Spleen (tissue), 7 donors: Measurements from ENCODE around the gene RIMS1.

ENCODE experiments used
- POLR2A ChIP-seq, 3 donors: fragments of 450-650 bp; IDR thresholded peaks; one replicate each; pipeline ENCODE4 v1.5.1; 2017; ENCODE audit warnings: antibody characterized with exemption in 3 of 3, mild to moderate bottlenecking in 1 of 3
- POLR2AphosphoS5 ChIP-seq, 3 donors: sonication (generic); formaldehyde crosslinking; IDR thresholded peaks; one replicate each; pipeline ENCODE4 v1.5.1; 2017; ENCODE audit warnings: antibody characterized with exemption in 3 of 3
- TF ChIP-seq, protein P1 (sequence below), 11 experiments: fragments of 200-600 bp in 7 of 11; fragments of 450-650 bp in 4 of 11; sonication (generic) in 4 of 11; IDR thresholded peaks in 8 of 11; conservative IDR thresholded peaks in 3 of 11; 1 replicate in 7 of 11; 2 replicates in 4 of 11; pipeline versions ENCODE4 v1.4.0 to v1.8.0; 2016 to 2021; ENCODE audit warnings: antibody characterized with exemption in 11 of 11, inconsistent platforms in 4 of 11, mild to moderate bottlenecking in 1 of 11
- donor health status: DM: no; HTN: no; CAD: no; lungs with moderate emphysema.
- donor health status: DM: no; HTN: no; CAD: no.
- donor health status: DM: no; HTN: no; CAD: no.

- TF ChIP-seq, protein P1, sequence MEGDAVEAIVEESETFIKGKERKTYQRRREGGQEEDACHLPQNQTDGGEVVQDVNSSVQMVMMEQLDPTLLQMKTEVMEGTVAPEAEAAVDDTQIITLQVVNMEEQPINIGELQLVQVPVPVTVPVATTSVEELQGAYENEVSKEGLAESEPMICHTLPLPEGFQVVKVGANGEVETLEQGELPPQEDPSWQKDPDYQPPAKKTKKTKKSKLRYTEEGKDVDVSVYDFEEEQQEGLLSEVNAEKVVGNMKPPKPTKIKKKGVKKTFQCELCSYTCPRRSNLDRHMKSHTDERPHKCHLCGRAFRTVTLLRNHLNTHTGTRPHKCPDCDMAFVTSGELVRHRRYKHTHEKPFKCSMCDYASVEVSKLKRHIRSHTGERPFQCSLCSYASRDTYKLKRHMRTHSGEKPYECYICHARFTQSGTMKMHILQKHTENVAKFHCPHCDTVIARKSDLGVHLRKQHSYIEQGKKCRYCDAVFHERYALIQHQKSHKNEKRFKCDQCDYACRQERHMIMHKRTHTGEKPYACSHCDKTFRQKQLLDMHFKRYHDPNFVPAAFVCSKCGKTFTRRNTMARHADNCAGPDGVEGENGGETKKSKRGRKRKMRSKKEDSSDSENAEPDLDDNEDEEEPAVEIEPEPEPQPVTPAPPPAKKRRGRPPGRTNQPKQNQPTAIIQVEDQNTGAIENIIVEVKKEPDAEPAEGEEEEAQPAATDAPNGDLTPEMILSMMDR (IDR thresholded peaks at IDR 0.05 in 8 of 11, conservative IDR thresholded peaks at IDR 0.05 in 3 of 11), result no peak
- no peak for TF ChIP-seq POLR2A (IDR thresholded peaks at IDR 0.05)
- no peak for TF ChIP-seq POLR2AphosphoS5 (IDR thresholded peaks at IDR 0.05)
Measured at GRCh38 chr6:72032086-72032485, 145.7 kb downstream of the RIMS1 start.
